PC-9 (cell line): Measurements from ENCODE around the gene CCNI2.

Experiments
- CTCF ChIP-seq: fragments of 200-600 bp; sonication (generic); conservative IDR thresholded peaks from 2 replicates; pipeline ENCODE4 v1.6.1; 2017; ENCODE audit warnings: mixed run types, antibody characterized with exemption, mild to moderate bottlenecking, moderate library complexity
- EZH2 ChIP-seq: fragments of 200-600 bp; sonication (generic); IDR thresholded peaks from 2 replicates; pipeline ENCODE4 v1.8.0; 2017; ENCODE audit warnings: antibody characterized with exemption, low read depth

GRCh38 chr5:132788508-132788907 lies 41.3 kb downstream of the CCNI2 start:
- no peak for TF ChIP-seq CTCF
- TF ChIP-seq EZH2, result no peak
